Pancreas (tissue), 10 donors: ENCODE data around the gene VWA8. TPM values are rescaled to one million over a fixed set of nuclear protein-coding genes. Genes with fewer than 3 reads are reported as not detected.

Experiments used
- ATAC-seq, 4 donors: fragments of 200-7000 bp; cut with Tn5 transposase; one replicate each; pipeline versions ENCODE4 v1.8.0 to v1.9.1; 2020; ENCODE audit warnings: mild to moderate bottlenecking in 4 of 4, moderate library complexity in 4 of 4
- DNase-seq, 6 donors: peaks; one replicate each; pipeline ENCODE4 v3.0.0-alpha.2; 2020
- FAIRE-seq: peaks from 2 replicates; lab custom pipeline; 2012; peaks lifted over from hg19 to GRCh38; lab: Jason Lieb, UNC
- H3K27ac ChIP-seq, 4 donors: fragments of 200-600 bp; sonication (generic); 1 replicate in 3 of 4; 2 replicates in 1 of 4; pipeline versions ENCODE4 v1.5.0 to v1.8.0; 2020
- H3K27me3 ChIP-seq, 4 donors: fragments of 200-600 bp; one replicate each; pipeline ENCODE4 v1.8.0; 2021
- H3K36me3 ChIP-seq, 3 donors: fragments of 200-600 bp; sonication (generic) in 1 of 3; one replicate each; pipeline versions ENCODE4 v1.5.0 to v1.8.0; 2020 to 2021
- H3K4me1 ChIP-seq, 3 donors: fragments of 200-600 bp; one replicate each; pipeline ENCODE4 v1.8.0; 2021
- H3K4me3 ChIP-seq, 4 donors: fragments of 200-600 bp; sonication (generic) in 2 of 4; one replicate each; pipeline versions ENCODE4 v1.5.0 to v1.8.0; 2020 to 2021
- H3K9me3 ChIP-seq, 4 donors: fragments of 200-600 bp; one replicate each; pipeline ENCODE4 v1.8.0; 2021
- whole genome bisulfite sequencing, 2 donors: extraction: QIAGEN DNeasy Blood & Tissue Kit; methylation state at CpG; one replicate each; pipeline ENCODE4 v1.1.7; 2013; 5-methylcytosine and 5-hydroxymethylcytosine counted together
- intact Hi-C, 3 donors: fragments of 100-400 bp; cut with DNase I; formaldehyde crosslinking; loops; one replicate each; pipeline versions ENCODE4 v1.11.1 to v1.14.2; 2022
- polyA plus RNA-seq, 2 donors: library from polyadenylated mRNA; stranded (reverse); fragments of 200-250 nt; gene quantifications; one replicate each; pipeline ENCODE4 v1.2.3, GENCODE V29; 2013
- total RNA-seq, 6 donors: library from RNA; stranded (reverse); fragmentation: NEBNext Ultra II Directional in 4 of 6; extraction: Animal tissue kit (Norgen Biotek cat#: 25700) in 4 of 6; gene quantifications; one replicate each; pipeline versions ENCODE4 v1.2.1 to v1.2.4, GENCODE V29; 2021 to 2023
- TF ChIP-seq, protein P1 (sequence below), 4 donors: fragments of 200-600 bp; sonication (generic) in 3 of 4; IDR thresholded peaks; one replicate each; pipeline versions ENCODE4 v1.5.0 to v1.8.0; 2021; ENCODE audit warnings: antibody characterized with exemption in 4 of 4
- donor health status: healthy with polysubstance abuse.
- donor health status: DM: no; HTN: no; CAD: no; lungs with moderate emphysema.
- donor health status: DM: no; HTN: no; CAD: no.
- donor health status: control.
- donor health status: control.
- donor health status: Bipolar disorder and iron deficiency.
- donor health status: DM: yes; HTN: yes; CAD: no.
- donor health status: DM: no; HTN: no; CAD: no.
- donor health status: DM: no; HTN: no; CAD: no.
- donor health status: DM: yes; HTN: yes; CAD: no.

Gene VWA8
- total and polyA plus RNA-seq, 8 donors = 3.3 to 15.8 (median 9.2) TPM

DNA sequence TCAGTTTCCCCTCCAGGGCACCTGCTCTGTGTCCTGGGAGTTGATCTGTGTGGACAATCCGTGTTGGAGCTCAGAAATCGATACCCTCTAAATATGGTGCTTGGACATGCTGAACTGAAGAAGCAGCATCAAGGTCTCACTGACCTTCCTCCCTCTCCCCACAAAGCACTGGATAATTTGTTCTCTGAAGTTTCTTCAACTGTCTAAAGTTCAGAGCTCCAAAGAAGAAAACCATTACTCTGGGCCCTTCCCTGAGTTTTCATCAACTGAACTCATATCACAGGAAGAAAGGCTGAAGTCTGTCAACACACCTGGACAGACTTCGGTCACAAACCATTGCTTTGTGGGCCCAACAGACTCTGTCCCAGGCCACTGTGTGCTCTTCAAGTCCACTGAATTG is 371.5 kb downstream of the VWA8 start:
- H3K27me3 ChIP-seq = no peaks in the 10 kb centered on the region
- H3K4me1 ChIP-seq = no peaks in the 10 kb centered on the region
- DNase-seq (no peak), ATAC-seq (no peak), FAIRE-seq (no peak)
- TF ChIP-seq, protein P1, sequence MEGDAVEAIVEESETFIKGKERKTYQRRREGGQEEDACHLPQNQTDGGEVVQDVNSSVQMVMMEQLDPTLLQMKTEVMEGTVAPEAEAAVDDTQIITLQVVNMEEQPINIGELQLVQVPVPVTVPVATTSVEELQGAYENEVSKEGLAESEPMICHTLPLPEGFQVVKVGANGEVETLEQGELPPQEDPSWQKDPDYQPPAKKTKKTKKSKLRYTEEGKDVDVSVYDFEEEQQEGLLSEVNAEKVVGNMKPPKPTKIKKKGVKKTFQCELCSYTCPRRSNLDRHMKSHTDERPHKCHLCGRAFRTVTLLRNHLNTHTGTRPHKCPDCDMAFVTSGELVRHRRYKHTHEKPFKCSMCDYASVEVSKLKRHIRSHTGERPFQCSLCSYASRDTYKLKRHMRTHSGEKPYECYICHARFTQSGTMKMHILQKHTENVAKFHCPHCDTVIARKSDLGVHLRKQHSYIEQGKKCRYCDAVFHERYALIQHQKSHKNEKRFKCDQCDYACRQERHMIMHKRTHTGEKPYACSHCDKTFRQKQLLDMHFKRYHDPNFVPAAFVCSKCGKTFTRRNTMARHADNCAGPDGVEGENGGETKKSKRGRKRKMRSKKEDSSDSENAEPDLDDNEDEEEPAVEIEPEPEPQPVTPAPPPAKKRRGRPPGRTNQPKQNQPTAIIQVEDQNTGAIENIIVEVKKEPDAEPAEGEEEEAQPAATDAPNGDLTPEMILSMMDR (IDR thresholded peaks at IDR 0.05) = no peak
- intact Hi-C loops = no loop called here
- no peaks in the 10 kb centered on the region for H3K9me3 ChIP-seq
- H3K4me3 ChIP-seq = no peak overlapping the region
- 96 to 97% methylated on average over 3 of the region's 3 CpGs for WGBS, 2 donors
- peaks cover 0 to 6% (median 0%) of the 10 kb centered on the region in 3 donors for H3K36me3 ChIP-seq
- H3K27ac ChIP-seq = no peak overlapping the region

DNA sequence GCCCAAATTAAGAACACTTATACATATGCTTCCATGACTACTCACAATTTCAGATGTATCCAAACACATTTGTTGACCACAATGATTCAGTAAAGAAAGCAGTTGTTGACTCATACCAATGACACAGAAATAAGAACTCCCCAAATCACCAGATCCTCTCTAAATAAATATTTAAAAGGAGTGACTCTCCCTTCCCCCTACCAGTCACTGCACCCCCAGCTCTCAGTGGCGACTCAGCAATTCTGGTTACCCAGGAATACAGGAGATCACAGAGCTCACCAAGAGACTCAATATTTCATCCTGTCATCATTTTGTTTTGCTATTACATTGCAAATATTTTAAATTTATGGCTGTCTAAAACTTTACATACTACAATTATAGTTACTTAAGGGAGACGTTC is 372.0 kb downstream of the VWA8 start:
- FAIRE-seq = no peak
- peak in 2 of 4 donors; percentile 37 to 57 for ATAC-seq
- no peaks in the 10 kb centered on the region for H3K27me3 ChIP-seq
- TF ChIP-seq, protein P1 (IDR thresholded peaks at IDR 0.05) = no peak
- H3K27ac ChIP-seq = no peak overlapping the region
- no peaks in the 10 kb centered on the region for H3K9me3 ChIP-seq
- no peaks in the 10 kb centered on the region for H3K4me1 ChIP-seq
- H3K36me3 ChIP-seq = peaks cover 0 to 6% (median 0%) of the 10 kb centered on the region in 3 donors
- intact Hi-C loops = no loop called here
- no peak for DNase-seq
- WGBS, 2 donors = 88 to 89% methylated on average over 2 of the region's 2 CpGs
- no peak overlapping the region for H3K4me3 ChIP-seq

DNA sequence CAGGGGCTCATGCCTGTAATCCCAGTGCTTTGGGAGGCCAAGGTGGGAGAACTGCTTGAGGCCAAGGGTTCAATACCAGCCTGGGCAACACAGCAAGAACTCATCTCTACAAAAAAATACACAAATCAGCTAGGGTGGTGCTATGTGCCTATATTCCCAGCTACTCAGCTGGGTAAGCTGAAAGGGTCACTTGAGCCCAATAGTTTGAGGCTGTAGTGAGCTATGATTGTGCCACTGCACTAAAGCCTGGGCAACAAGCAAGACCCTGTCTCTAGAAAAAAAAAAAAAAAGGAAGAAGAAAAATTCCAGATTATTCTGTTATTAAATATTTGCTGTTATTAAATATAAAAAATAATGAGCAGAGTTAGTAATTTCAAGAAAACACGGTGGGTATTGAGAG is 372.5 kb downstream of the VWA8 start:
- no peak overlapping the region for H3K27ac ChIP-seq
- no peaks in the 10 kb centered on the region for H3K27me3 ChIP-seq
- H3K9me3 ChIP-seq = no peaks in the 10 kb centered on the region
- TF ChIP-seq, protein P1 (IDR thresholded peaks at IDR 0.05) = no peak
- DNase-seq (no peak), FAIRE-seq (no peak), ATAC-seq (no peak)
- H3K4me3 ChIP-seq = no peak overlapping the region
- intact Hi-C loops = no loop called here
- H3K4me1 ChIP-seq = no peaks in the 10 kb centered on the region
- 97 to 100% methylated on average over 1 of the region's 1 CpG for WGBS, 2 donors
- peaks cover 0 to 6% (median 0%) of the 10 kb centered on the region in 3 donors for H3K36me3 ChIP-seq

DNA sequence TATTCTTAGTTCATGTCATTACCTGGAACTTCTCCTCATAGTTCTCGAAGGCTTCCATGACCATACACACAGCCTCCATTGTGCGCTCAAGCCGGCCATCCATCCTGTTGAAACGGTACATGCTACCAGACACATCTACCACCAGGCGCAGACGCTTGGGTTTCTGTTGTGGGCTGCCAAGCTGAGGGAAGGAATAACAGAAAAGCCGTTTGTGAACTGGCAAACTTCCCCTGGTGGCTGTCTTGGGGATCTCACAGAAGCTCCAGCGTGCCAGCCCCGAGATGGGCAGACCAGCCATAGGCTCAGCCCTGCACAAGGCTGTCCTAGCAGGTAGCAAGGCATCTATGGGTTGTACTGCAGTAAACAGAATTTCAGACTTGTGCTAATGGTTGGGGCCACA is 373.4 kb downstream of the VWA8 start:
- ATAC-seq = no peak
- WGBS, 2 donors = 95 to 99% methylated on average over 9 of the region's 9 CpGs
- Histone ChIP-seq H3K4me1 (no peaks in the 10 kb centered on the region), H3K36me3 (peaks cover 0 to 6% (median 0%) of the 10 kb centered on the region in 3 donors), H3K27ac (no peak overlapping the region), H3K9me3 (no peaks in the 10 kb centered on the region), H3K4me3 (no peak overlapping the region), H3K27me3 (no peaks in the 10 kb centered on the region)
- no peak for FAIRE-seq
- DNase-seq = no peak
- intact Hi-C loops = no loop called here
- TF ChIP-seq, protein P1 (IDR thresholded peaks at IDR 0.05) = no peak

DNA sequence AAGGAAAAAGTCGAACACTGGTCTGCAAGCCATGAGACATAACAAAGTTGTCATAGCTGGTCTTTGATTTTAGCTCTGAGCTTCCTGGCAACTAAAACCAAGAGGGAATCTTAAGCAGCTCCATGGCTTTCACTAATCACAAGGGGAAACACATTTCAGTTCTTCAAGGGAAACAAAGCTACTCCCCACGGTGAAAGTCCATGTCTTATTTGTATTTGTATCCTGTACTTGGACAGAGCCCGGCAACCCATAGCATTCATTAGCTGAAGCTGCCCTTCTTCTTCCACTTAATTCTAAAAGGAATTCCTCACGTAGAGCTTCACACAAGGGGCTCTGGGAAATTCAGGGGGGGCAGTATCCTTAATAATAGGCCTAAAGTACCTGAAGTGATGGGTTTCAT is 374.7 kb downstream of the VWA8 start:
- DNase-seq (no peak), ATAC-seq (no peak), FAIRE-seq (no peak)
- Histone ChIP-seq H3K36me3 (peaks cover 0 to 6% (median 0%) of the 10 kb centered on the region in 3 donors), H3K4me3 (no peak overlapping the region), H3K9me3 (no peaks in the 10 kb centered on the region), H3K27me3 (no peaks in the 10 kb centered on the region), H3K27ac (no peak overlapping the region), H3K4me1 (no peaks in the 10 kb centered on the region)
- WGBS, 2 donors = 87 to 88% methylated on average over 4 of the region's 4 CpGs
- intact Hi-C loops = no loop called here
- TF ChIP-seq, protein P1 (IDR thresholded peaks at IDR 0.05) = no peak
